ENCODE data around the gene LRMDA.

DNA sequence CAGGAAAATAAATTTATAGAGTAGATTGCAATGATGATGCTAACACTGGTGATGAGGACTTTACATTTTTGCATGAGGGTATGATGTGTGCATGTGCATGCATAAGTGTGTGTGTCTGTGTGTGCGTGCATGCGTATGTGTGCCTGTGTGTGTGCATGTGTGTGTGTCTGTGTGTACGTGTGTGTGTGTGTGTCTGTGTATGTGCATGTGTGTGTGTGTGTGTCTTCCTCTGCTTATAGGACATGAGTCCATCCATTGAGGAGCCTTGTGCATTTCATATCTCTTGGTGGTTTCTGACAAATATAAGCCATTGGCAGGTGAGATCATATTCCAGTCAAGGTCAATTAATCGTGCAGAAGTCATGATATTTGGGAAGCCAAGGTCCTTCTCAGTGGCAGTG, 277.8 kb downstream of the LRMDA start:
- TF ChIP-seq, protein P1, sequence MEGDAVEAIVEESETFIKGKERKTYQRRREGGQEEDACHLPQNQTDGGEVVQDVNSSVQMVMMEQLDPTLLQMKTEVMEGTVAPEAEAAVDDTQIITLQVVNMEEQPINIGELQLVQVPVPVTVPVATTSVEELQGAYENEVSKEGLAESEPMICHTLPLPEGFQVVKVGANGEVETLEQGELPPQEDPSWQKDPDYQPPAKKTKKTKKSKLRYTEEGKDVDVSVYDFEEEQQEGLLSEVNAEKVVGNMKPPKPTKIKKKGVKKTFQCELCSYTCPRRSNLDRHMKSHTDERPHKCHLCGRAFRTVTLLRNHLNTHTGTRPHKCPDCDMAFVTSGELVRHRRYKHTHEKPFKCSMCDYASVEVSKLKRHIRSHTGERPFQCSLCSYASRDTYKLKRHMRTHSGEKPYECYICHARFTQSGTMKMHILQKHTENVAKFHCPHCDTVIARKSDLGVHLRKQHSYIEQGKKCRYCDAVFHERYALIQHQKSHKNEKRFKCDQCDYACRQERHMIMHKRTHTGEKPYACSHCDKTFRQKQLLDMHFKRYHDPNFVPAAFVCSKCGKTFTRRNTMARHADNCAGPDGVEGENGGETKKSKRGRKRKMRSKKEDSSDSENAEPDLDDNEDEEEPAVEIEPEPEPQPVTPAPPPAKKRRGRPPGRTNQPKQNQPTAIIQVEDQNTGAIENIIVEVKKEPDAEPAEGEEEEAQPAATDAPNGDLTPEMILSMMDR (IDR thresholded peaks at IDR 0.05): no peak
- TF ChIP-seq EZH2 (IDR thresholded peaks at IDR 0.05): no peak

All from neural progenitor cell (in vitro differentiated cells).